Naive B cell (primary cell): ENCODE results near the gene GPR155. TPM values are rescaled to one million over a fixed set of nuclear protein-coding genes. Genes with fewer than 3 reads are reported as not detected.
"Not testable (repeated sequence)": the region's sequence is repeated elsewhere in the genome, so short reads cannot be mapped to it uniquely, and the experiment has no call there.

Experiments
- ATAC-seq, 2 donors: fragments of 150-1000 bp; cut with Tn5 transposase; 2 replicates each; pipeline ENCODE4 v1.10.0; 2021; ENCODE audit warnings: low read depth in 2 of 2, mild to moderate bottlenecking in 2 of 2, moderate library complexity in 2 of 2
- DNase-seq: peaks from one replicate; pipeline ENCODE4 v3.0.0; 2022
- H3K27ac Mint-ChIP-seq, 6 donors: one replicate each; pipeline ENCODE4 v1.8.0; 2020 to 2022; ENCODE audit warnings: mild to moderate bottlenecking in 6 of 6, mixed read lengths in 6 of 6, moderate library complexity in 5 of 6, inconsistent platforms in 2 of 6
- H3K27me3 Mint-ChIP-seq, 3 donors: one replicate each; pipeline ENCODE4 v1.8.0; 2021 to 2022; ENCODE audit warnings: mixed read lengths in 3 of 3, mild to moderate bottlenecking in 1 of 3
- H3K36me3 Mint-ChIP-seq, 2 donors: one replicate each; pipeline ENCODE4 v1.8.0; 2020 to 2022; ENCODE audit warnings: mixed read lengths in 2 of 2, inconsistent platforms in 1 of 2, mild to moderate bottlenecking in 1 of 2
- H3K4me1 Mint-ChIP-seq, 3 donors: one replicate each; pipeline ENCODE4 v1.8.0; 2020 to 2022; ENCODE audit warnings: mixed read lengths in 3 of 3, inconsistent platforms in 1 of 3, mild to moderate bottlenecking in 1 of 3, moderate library complexity in 1 of 3
- H3K4me3 Mint-ChIP-seq, 8 donors: one replicate each; pipeline ENCODE4 v1.8.0; 2020 to 2022; ENCODE audit warnings: mild to moderate bottlenecking in 8 of 8, mixed read lengths in 8 of 8, moderate library complexity in 8 of 8, inconsistent platforms in 2 of 8
- H3K9me3 Mint-ChIP-seq, 7 donors: one replicate each; pipeline ENCODE4 v1.8.0; 2020 to 2022; ENCODE audit warnings: mixed read lengths in 7 of 7, mild to moderate bottlenecking in 5 of 7, inconsistent platforms in 2 of 7, moderate library complexity in 1 of 7
- polyA plus RNA-seq, 6 donors: library from polyadenylated mRNA; unstranded; fragments of 300-500 nt; fragmentation: Illumina TruSeq; gene quantifications; one replicate each; pipeline ENCODE4 v1.2.3, GENCODE V29; 2021; ENCODE audit warnings: low read depth in 6 of 6

GPR155 gene
- polyA plus RNA-seq, 6 donors from 2014 or later, result 1.9 to 6.5 (median 4.1) TPM

- peak; percentile 27 to 32 for ATAC-seq
These were observed 854 bp downstream of the GPR155 start for GRCh38 chr2:174485788-174486562.

GRCh38 chr2:174485045-174485444 is 1.8 kb downstream of the GPR155 start:
- H3K4me1 Mint-ChIP-seq, result peaks cover 23 to 34% (median 25%) of the 10 kb centered on the region in 3 donors
- H3K36me3 Mint-ChIP-seq, H3K27me3 Mint-ChIP-seq, ATAC-seq, H3K9me3 Mint-ChIP-seq, H3K27ac Mint-ChIP-seq, DNase-seq: not testable (repeated sequence)
- peak overlapping the region; percentile 39 to 99 (median 72) for H3K4me3 Mint-ChIP-seq

More at GRCh38 chr2:174485788-174486562, 854 bp downstream of the GPR155 start:
- H3K36me3 Mint-ChIP-seq, result peaks cover 0 to 3% of the 10 kb centered on the region in 2 donors
- H3K9me3 Mint-ChIP-seq, result peaks cover 0 to 4% (median 0%) of the 10 kb centered on the region in 7 donors
- DNase-seq, result peak; percentile 16
- no peaks in the 10 kb centered on the region for H3K27me3 Mint-ChIP-seq
- peak overlapping the region; percentile 91 to 99 (median 97) for H3K4me3 Mint-ChIP-seq
- H3K27ac Mint-ChIP-seq, result peak overlapping the region; percentile 48 to 95 (median 82)
- H3K4me1 Mint-ChIP-seq, result peaks cover 25 to 40% (median 27%) of the 10 kb centered on the region in 3 donors

- no peak for ATAC-seq
- H3K4me1 Mint-ChIP-seq, result peaks cover 18 to 29% (median 20%) of the 10 kb centered on the region in 3 donors
- peaks cover 0 to 4% (median 0%) of the 10 kb centered on the region in 7 donors for H3K9me3 Mint-ChIP-seq
- DNase-seq, result no peak
- no peak overlapping the region for H3K27ac Mint-ChIP-seq
- H3K27me3 Mint-ChIP-seq, result no peaks in the 10 kb centered on the region
- peaks cover 0 to 3% of the 10 kb centered on the region in 2 donors for H3K36me3 Mint-ChIP-seq
- H3K4me3 Mint-ChIP-seq, result peak overlapping the region in 7 of 8 donors; percentile 39 to 99 (median 76)
These were observed 2.3 kb downstream of the GPR155 start for GRCh38 chr2:174484573-174484972.

GRCh38 chr2:174482854-174483253 is 4.0 kb downstream of the GPR155 start:
- DNase-seq, result no peak
- Mint-ChIP-seq H3K9me3 (no peaks in the 10 kb centered on the region), H3K27ac (peak overlapping the region in 2 of 6 donors; percentile 27 to 69), H3K36me3 (peaks cover 0 to 7% of the 10 kb centered on the region in 2 donors), H3K4me1 (peaks cover 6 to 21% (median 8%) of the 10 kb centered on the region in 3 donors), H3K27me3 (no peaks in the 10 kb centered on the region), H3K4me3 (no peak overlapping the region)
- ATAC-seq, result no peak

- no peak overlapping the region for H3K4me3 Mint-ChIP-seq
- H3K27me3 Mint-ChIP-seq, result no peaks in the 10 kb centered on the region
- no peaks in the 10 kb centered on the region for H3K9me3 Mint-ChIP-seq
- no peak for DNase-seq
- peaks cover 0 to 5% (median 0%) of the 10 kb centered on the region in 3 donors for H3K4me1 Mint-ChIP-seq
- peaks cover 0 to 5% of the 10 kb centered on the region in 2 donors for H3K36me3 Mint-ChIP-seq
- no peak overlapping the region for H3K27ac Mint-ChIP-seq
- no peak for ATAC-seq
These were observed 9.1 kb downstream of the GPR155 start for GRCh38 chr2:174477759-174478158.

- Mint-ChIP-seq H3K4me1 (peaks cover 0 to 5% (median 0%) of the 10 kb centered on the region in 3 donors), H3K27ac (peak overlapping the region in 1 of 6 donors; percentile 72), H3K36me3 (peaks cover 0 to 3% of the 10 kb centered on the region in 2 donors), H3K9me3 (no peaks in the 10 kb centered on the region), H3K4me3 (no peak overlapping the region), H3K27me3 (no peaks in the 10 kb centered on the region)
- no peak for ATAC-seq
- no peak for DNase-seq
These were observed 13.0 kb downstream of the GPR155 start for GRCh38 chr2:174473796-174474195.

- H3K9me3 Mint-ChIP-seq, result no peaks in the 10 kb centered on the region
- no peaks in the 10 kb centered on the region for H3K27me3 Mint-ChIP-seq
- no peak for DNase-seq
- no peaks in the 10 kb centered on the region for H3K4me1 Mint-ChIP-seq
- ATAC-seq, result no peak
- no peak overlapping the region for H3K4me3 Mint-ChIP-seq
- H3K27ac Mint-ChIP-seq, result no peak overlapping the region
- no peaks in the 10 kb centered on the region for H3K36me3 Mint-ChIP-seq
These were observed 21.5 kb downstream of the GPR155 start for GRCh38 chr2:174465327-174465726.

- H3K27ac Mint-ChIP-seq, result no peak overlapping the region
These were observed 25.6 kb downstream of the GPR155 start for GRCh38 chr2:174461221-174461620.

GRCh38 chr2:174454566-174454965 is 32.3 kb downstream of the GPR155 start:
- Mint-ChIP-seq H3K36me3 (no peaks in the 10 kb centered on the region), H3K4me1 (peaks cover 8 to 19% (median 16%) of the 10 kb centered on the region in 3 donors), H3K27me3 (no peaks in the 10 kb centered on the region), H3K9me3 (no peaks in the 10 kb centered on the region), H3K27ac (peak overlapping the region in 4 of 6 donors; percentile 57 to 92 (median 74)), H3K4me3 (no peak overlapping the region)
- DNase-seq, result no peak
- no peak for ATAC-seq

More at GRCh38 chr2:174461221-174461620, 25.6 kb downstream of the GPR155 start:
- DNase-seq (no peak), ATAC-seq (no peak)
- H3K27me3 Mint-ChIP-seq, result no peaks in the 10 kb centered on the region
- no peaks in the 10 kb centered on the region for H3K36me3 Mint-ChIP-seq
- no peaks in the 10 kb centered on the region for H3K9me3 Mint-ChIP-seq
- H3K4me1 Mint-ChIP-seq, result no peaks in the 10 kb centered on the region
- no peak overlapping the region for H3K4me3 Mint-ChIP-seq

- H3K9me3 Mint-ChIP-seq, result no peaks in the 10 kb centered on the region
- ATAC-seq (peak; percentile 58 to 74), DNase-seq (no peak)
- no peaks in the 10 kb centered on the region for H3K27me3 Mint-ChIP-seq
- peaks cover 0 to under 1% of the 10 kb centered on the region in 2 donors for H3K36me3 Mint-ChIP-seq
- peak overlapping the region in 7 of 8 donors; percentile 4 to 70 (median 55) for H3K4me3 Mint-ChIP-seq
- peak overlapping the region in 5 of 6 donors; percentile 68 to 91 (median 87) for H3K27ac Mint-ChIP-seq
- H3K4me1 Mint-ChIP-seq, result peaks cover 15 to 31% (median 27%) of the 10 kb centered on the region in 3 donors
These were observed 36.6 kb downstream of the GPR155 start for GRCh38 chr2:174450021-174450816.

- Mint-ChIP-seq H3K4me3 (peak overlapping the region in 6 of 8 donors; percentile 11 to 70 (median 56)), H3K27ac (peak overlapping the region in 5 of 6 donors; percentile 33 to 87 (median 40)), H3K4me1 (peaks cover 15 to 31% (median 27%) of the 10 kb centered on the region in 3 donors), H3K36me3 (peaks cover 0 to 6% of the 10 kb centered on the region in 2 donors), H3K9me3 (no peaks in the 10 kb centered on the region), H3K27me3 (no peaks in the 10 kb centered on the region)
- no peak for DNase-seq
- no peak for ATAC-seq
These were observed 37.8 kb downstream of the GPR155 start for GRCh38 chr2:174449033-174449432.

GRCh38 chr2:174446531-174446930 is 40.3 kb downstream of the GPR155 start:
- Mint-ChIP-seq H3K36me3 (peaks cover 0 to 11% of the 10 kb centered on the region in 2 donors), H3K4me3 (no peak overlapping the region), H3K4me1 (peaks cover 15 to 26% (median 23%) of the 10 kb centered on the region in 3 donors), H3K9me3 (no peaks in the 10 kb centered on the region), H3K27me3 (no peaks in the 10 kb centered on the region), H3K27ac (peak overlapping the region in 1 of 6 donors; percentile 47)
- DNase-seq, result no peak
- no peak for ATAC-seq

GRCh38 chr2:174445248-174445647 is 41.6 kb downstream of the GPR155 start:
- Mint-ChIP-seq H3K27me3 (no peaks in the 10 kb centered on the region), H3K4me1 (peaks cover 11 to 18% (median 18%) of the 10 kb centered on the region in 3 donors), H3K4me3 (no peak overlapping the region), H3K36me3 (peaks cover 0 to 16% of the 10 kb centered on the region in 2 donors), H3K9me3 (no peaks in the 10 kb centered on the region), H3K27ac (peak overlapping the region in 2 of 6 donors; percentile 45 to 66)
- DNase-seq, result no peak
- ATAC-seq, result no peak
